SK-N-DZ (cell line): ENCODE results near the gene C1orf56.
A peak's percentile ranks its signal among the peaks of the same experiment; 100 is the strongest.

ENCODE experiments used
- DNase-seq: peaks from one replicate; pipeline ENCODE4 v3.0.0-alpha.2; 2015; ENCODE audit warnings: low spot score

C1orf56 gene

GRCh38 chr1:151024540-151025146 is 22.9 kb upstream of the C1orf56 start:
- DNase-seq = peak; percentile 75

GRCh38 chr1:151026460-151026859 is 21.1 kb upstream of the C1orf56 start:
- DNase-seq = no peak

GRCh38 chr1:151032164-151032563 is 15.4 kb upstream of the C1orf56 start:
- DNase-seq = no peak

GRCh38 chr1:151035167-151035566 is 12.4 kb upstream of the C1orf56 start:
- DNase-seq = no peak

GRCh38 chr1:151036356-151036755 is 11.2 kb upstream of the C1orf56 start, which contains the start of gene BNIPL:
BNIPL (plus strand) TSS chr1:151036586; CDS start chr1:151036726, 140 bp downstream.
- no peak for DNase-seq

- no peak for DNase-seq
Observed at GRCh38 chr1:151037032-151037431, 10.5 kb upstream of the C1orf56 start.

GRCh38 chr1:151039521-151039920 is 8.0 kb upstream of the C1orf56 start:
- DNase-seq = no peak

- DNase-seq = no peak
Observed at GRCh38 chr1:151043163-151043562, 4.4 kb upstream of the C1orf56 start.

GRCh38 chr1:151047925-151048644 is 534 bp downstream of the C1orf56 start:
- peak; percentile 86 for DNase-seq

GRCh38 chr1:151048645-151049032 is 1.1 kb downstream of the C1orf56 start:
- no peak for DNase-seq

- no peak for DNase-seq
Observed at GRCh38 chr1:151049458-151049857, 1.9 kb downstream of the C1orf56 start.

- DNase-seq = no peak
Observed at GRCh38 chr1:151050051-151050688, 2.6 kb downstream of the C1orf56 start.

- DNase-seq = no peak
Observed at GRCh38 chr1:151051356-151052009, 3.9 kb downstream of the C1orf56 start.

- DNase-seq = no peak
Observed at GRCh38 chr1:151054971-151055547, 7.5 kb downstream of the C1orf56 start.

- DNase-seq = no peak
Observed at GRCh38 chr1:151055581-151055980, 8.0 kb downstream of the C1orf56 start.

GRCh38 chr1:151056149-151056548 is 8.6 kb downstream of the C1orf56 start:
- no peak for DNase-seq

GRCh38 chr1:151058692-151059091 is 11.1 kb downstream of the C1orf56 start:
- DNase-seq = peak; percentile 57

- DNase-seq = peak; percentile 91
Observed at GRCh38 chr1:151059109-151060006, 11.8 kb downstream of the C1orf56 start, which contains the start of gene CDC42SE1. CDC42SE1 (minus strand) TSS chr1:151059622; CDS start chr1:151055730, 3,892 bp downstream.

GRCh38 chr1:151060007-151060656 is 12.6 kb downstream of the C1orf56 start, which contains the start of gene MLLT11:
MLLT11 (plus strand) TSS chr1:151060397; CDS start chr1:151067225, 6,828 bp downstream.
- peak; percentile 99 for DNase-seq
